SJSA1 (cell line): ENCODE results near the gene VDR. TPM values are rescaled to one million over a fixed set of nuclear protein-coding genes. Genes with fewer than 3 reads are reported as not detected.
A peak's percentile ranks its signal among the peaks of the same experiment; 100 is the strongest.

ENCODE experiments used
- DNase-seq, 2 experiments: peaks; one replicate each; pipeline ENCODE4 v3.0.0-alpha.2; 2015 to 2020; ENCODE audit warnings: low spot score in 2 of 2, low read depth in 1 of 2
- H3K27ac ChIP-seq: fragments of 250-450 bp; sonication (Bioruptor Pico); 2 replicates; pipeline ENCODE4 v1.5.1; 2020; ENCODE audit warnings: mild to moderate bottlenecking, moderate library complexity
- H3K27me3 ChIP-seq: fragments of 250-450 bp; sonication (Bioruptor Pico); replicated peaks from 2 replicates; pipeline ENCODE4 v1.5.1; 2020; ENCODE audit warnings: mild to moderate bottlenecking, moderate library complexity
- H3K36me3 ChIP-seq: fragments of 250-450 bp; sonication (Bioruptor Pico); 2 replicates; pipeline ENCODE4 v1.5.1; 2020; ENCODE audit warnings: mild to moderate bottlenecking
- H3K4me1 ChIP-seq: fragments of 250-450 bp; sonication (Bioruptor Pico); replicated peaks from 2 replicates; pipeline ENCODE4 v1.6.1; 2021; ENCODE audit warnings: mild to moderate bottlenecking
- H3K4me3 ChIP-seq: fragments of 250-450 bp; sonication (Bioruptor Pico); 2 replicates; pipeline ENCODE4 v1.5.1; 2020; ENCODE audit warnings: mild to moderate bottlenecking
- H3K9me3 ChIP-seq: fragments of 250-450 bp; sonication (Bioruptor Pico); replicated peaks from 2 replicates; pipeline ENCODE4 v1.5.1; 2020; ENCODE audit warnings: mild to moderate bottlenecking
- total RNA-seq: library from RNA; depleted of rRNA; stranded (reverse); fragments of >200 nt; shearing (Covaris generic); gene quantifications from 2 replicates; pipeline ENCODE4 v1.2.3, GENCODE V29; 2014

Gene VDR
- total RNA-seq, 1 experiment from 2014 or later = 1.4 TPM

DNA sequence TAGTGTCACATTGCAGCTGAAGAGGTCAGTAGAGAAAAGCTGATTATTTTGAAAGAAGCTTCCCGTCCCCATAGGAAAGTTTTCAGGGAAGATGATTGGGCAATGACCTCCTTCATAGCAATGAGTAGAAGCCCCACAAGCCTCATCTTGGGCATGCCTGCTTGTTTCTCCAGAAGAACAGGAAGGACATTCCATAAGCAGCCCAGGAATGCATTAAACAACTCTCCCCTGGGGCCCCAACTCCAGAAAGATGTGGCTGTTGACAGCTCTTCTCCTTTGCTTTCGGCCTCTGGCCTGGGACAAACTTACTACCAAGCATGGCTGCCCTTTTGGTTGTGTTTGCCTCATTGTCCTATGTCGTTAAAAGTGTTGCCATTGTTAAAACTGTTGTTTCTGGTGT is 5.7 kb upstream of the VDR start:
- DNase-seq = no peak
- no peaks in the 10 kb centered on the region; the same call in 1 of the 2 replicates for H3K9me3 ChIP-seq
- H3K27me3 ChIP-seq = peaks cover 19% of the 10 kb centered on the region
- H3K4me3 ChIP-seq = no peak overlapping the region
- no peaks in the 10 kb centered on the region for H3K36me3 ChIP-seq
- no peaks in the 10 kb centered on the region; the same call in 1 of the 2 replicates for H3K4me1 ChIP-seq
- no peak overlapping the region for H3K27ac ChIP-seq

DNA sequence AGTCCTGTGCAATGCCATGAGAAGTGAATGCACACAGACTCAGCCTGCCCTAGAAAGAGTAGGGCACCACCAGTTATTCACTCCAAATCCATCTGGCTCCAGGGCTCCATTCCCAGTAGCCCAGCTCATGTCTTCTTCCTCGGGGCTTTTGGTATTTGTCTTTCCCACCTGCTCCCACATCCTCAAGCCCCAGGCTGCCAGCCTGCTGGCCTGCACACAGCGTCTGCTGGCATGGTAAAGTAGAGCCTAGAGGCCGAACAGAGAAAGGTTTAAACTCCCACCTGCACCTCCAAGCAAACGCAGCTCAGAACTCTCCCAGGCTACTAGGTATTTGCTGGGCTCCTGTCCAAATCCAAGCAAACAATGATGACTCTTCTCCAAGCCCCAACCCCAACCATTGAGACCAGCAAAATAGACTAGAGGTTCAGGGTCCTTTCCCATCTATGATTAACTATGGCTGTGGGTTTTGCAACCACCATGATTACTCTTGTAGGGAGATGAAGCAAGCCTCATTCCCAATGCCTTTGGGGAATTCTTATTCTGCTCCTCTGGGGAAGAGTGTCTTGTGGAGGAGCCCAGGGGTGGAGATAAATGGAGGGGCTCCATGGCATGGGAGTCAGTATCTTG is 5.2 kb upstream of the VDR start:
- H3K4me1 ChIP-seq = peaks cover 4% of the 10 kb centered on the region
- H3K36me3 ChIP-seq = no peaks in the 10 kb centered on the region
- no peak overlapping the region for H3K4me3 ChIP-seq
- peaks cover 19% of the 10 kb centered on the region for H3K27me3 ChIP-seq
- no peak overlapping the region for H3K27ac ChIP-seq
- no peaks in the 10 kb centered on the region; the same call in 1 of the 2 replicates for H3K9me3 ChIP-seq
- DNase-seq = no peak

GRCh38 chr12:47908738-47909137 is 3.9 kb upstream of the VDR start:
- H3K4me3 ChIP-seq = no peak overlapping the region
- H3K9me3 ChIP-seq = no peaks in the 10 kb centered on the region; the same call in 1 of the 2 replicates
- H3K36me3 ChIP-seq = no peaks in the 10 kb centered on the region
- peaks cover 19% of the 10 kb centered on the region for H3K27me3 ChIP-seq
- no peak for DNase-seq
- peaks cover 12% of the 10 kb centered on the region for H3K4me1 ChIP-seq
- no peak overlapping the region for H3K27ac ChIP-seq

DNA sequence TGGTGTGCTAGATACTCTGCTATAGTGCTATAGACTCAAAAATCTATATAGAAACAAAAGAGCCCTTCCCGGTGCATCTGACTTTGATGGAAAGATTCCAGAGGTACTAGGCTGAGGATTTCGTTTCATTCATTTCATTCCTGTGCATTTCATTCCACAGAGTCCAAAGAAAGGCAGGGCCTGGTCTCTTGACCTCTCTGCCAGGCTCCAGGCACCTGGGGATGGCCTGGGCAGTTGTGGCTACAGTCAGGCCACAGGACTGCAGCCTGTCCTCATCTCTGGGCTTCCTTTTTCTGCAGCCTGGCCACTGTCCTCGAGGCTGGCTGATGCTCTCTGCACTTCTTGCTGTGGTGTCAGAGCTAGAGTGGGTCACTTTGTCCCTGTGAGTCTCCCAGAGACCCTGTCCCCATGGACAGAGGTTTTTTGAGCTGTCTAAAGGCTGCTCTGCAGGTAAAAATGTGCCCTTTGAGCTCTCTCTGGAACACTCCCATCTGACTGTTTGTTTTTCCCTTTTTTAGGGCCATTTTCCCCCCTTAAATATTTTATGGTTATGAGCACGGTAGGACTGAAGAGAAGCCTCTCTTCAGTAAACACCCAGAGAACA is 3.2 kb upstream of the VDR start:
- Histone ChIP-seq H3K4me3 (no peak overlapping the region), H3K4me1 (peaks cover 20% of the 10 kb centered on the region), H3K27ac (no peak overlapping the region), H3K36me3 (no peaks in the 10 kb centered on the region), H3K27me3 (peaks cover 18% of the 10 kb centered on the region), H3K9me3 (no peaks in the 10 kb centered on the region; the same call in 1 of the 2 replicates)
- DNase-seq = no peak

DNA sequence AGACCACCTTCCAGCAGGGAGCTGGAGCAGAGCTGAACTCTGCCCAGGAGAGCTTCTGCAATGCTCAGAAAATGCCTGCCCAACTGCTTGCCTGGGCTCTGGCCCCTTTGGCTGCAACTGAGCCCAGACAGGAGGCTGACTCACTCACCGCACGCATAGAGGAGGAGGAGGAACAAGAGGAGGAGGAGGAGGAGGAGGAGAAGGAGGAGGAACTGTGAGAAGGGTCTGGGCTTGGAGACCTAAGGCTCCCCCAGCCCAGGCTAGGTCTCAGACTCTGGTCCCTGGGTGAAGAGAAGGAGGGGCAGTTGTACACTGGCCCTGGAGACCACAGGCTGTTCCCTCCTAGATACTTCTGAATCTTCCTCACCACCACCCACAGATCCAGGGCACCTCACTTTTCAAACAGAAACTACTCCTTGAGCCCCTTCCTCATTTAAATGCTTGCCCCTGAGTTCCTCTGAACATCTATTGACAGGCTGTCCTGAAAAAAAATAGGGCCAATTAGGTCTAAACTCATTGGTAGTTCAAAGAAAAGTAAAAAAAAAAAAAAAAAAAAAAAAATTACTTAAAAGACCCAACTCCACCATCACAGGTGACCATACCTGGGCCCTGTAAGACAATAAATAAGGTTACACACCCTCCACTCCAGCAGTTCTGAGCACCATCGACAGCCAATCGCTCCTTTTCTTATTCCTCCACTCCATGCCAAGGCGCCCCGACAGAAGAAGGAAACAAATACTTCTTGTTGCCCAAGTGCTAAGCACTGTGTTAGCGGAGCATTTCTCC is 674 bp downstream of the VDR start:
- Histone ChIP-seq H3K27ac (no peak overlapping the region), H3K36me3 (no peaks in the 10 kb centered on the region), H3K27me3 (peaks cover 13% of the 10 kb centered on the region), H3K9me3 (no peaks in the 10 kb centered on the region), H3K4me1 (peaks cover 24% of the 10 kb centered on the region), H3K4me3 (peak overlapping the region; percentile 41)
- peak; percentile 69 to 80 for DNase-seq

DNA sequence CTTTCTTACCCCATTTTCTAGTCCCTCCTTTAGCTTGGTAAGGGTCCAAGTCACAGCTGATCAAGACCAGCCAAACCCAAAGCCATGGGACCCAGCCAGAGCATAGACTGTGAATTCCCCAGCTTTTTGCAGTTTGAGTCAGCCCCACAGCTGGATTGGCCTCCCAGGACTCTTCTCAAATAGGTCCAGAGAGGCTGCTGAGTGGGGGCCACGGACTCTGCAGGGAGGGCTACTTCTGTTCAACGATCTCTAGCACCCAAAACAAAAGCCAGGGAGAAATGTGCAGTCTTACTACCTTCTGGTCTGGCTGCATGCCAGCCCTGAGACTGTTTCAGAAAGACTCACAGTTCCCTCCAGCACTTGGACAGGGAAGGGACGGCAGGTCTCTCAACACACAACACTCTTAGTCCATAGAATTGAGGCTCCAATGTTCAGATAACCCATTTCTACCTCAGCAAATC is 1.6 kb downstream of the VDR start:
- no peaks in the 10 kb centered on the region for H3K9me3 ChIP-seq
- peaks cover 13% of the 10 kb centered on the region for H3K27me3 ChIP-seq
- no peak overlapping the region for H3K4me3 ChIP-seq
- DNase-seq = peak in 1 of 2 experiments; percentile 23
- H3K27ac ChIP-seq = no peak overlapping the region
- no peaks in the 10 kb centered on the region for H3K36me3 ChIP-seq
- peaks cover 24% of the 10 kb centered on the region for H3K4me1 ChIP-seq

- H3K4me3 ChIP-seq = no peak overlapping the region
- no peak for DNase-seq
- H3K4me1 ChIP-seq = peaks cover 24% of the 10 kb centered on the region
- no peaks in the 10 kb centered on the region for H3K9me3 ChIP-seq
- no peaks in the 10 kb centered on the region for H3K36me3 ChIP-seq
- peaks cover 13% of the 10 kb centered on the region for H3K27me3 ChIP-seq
- no peak overlapping the region for H3K27ac ChIP-seq
Observed at GRCh38 chr12:47902131-47902639, 2.6 kb downstream of the VDR start.

GRCh38 chr12:47901718-47902093 is 3.1 kb downstream of the VDR start:
- Histone ChIP-seq H3K27me3 (peaks cover 13% of the 10 kb centered on the region), H3K36me3 (no peaks in the 10 kb centered on the region), H3K4me3 (no peak overlapping the region), H3K4me1 (peaks cover 24% of the 10 kb centered on the region), H3K9me3 (no peaks in the 10 kb centered on the region), H3K27ac (no peak overlapping the region)
- DNase-seq = no peak

DNA sequence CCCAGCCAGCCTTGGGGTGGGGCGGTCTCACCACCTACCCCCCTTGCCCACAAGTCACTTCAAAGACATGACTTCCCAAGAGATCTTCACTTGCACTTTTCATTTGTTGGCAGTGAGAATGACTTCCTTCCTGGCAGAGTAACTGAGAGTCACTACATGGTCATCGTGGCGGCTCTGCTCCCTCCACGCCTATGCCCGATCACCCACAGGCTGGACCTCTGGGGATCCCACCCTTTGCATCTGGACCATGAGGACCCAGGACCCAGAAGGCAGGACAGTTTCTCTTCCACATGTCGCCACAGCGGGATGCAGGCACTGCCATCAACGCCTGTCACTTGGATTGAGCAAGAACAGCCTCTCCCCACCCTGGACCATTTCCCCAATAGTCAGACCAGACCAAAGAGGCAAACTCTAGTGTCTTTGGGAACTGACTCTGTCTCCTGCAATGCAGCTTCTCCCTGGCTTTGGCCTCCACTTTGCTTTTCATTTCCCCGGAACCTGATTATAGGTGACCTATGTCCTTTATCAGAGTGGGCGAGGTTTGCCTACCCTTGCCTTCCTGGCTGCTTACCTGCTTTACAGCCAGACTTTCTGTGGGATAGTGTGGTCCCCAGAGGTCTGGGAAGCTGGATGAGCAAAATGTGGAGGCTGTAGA is 3.6 kb downstream of the VDR start:
- Histone ChIP-seq H3K4me3 (no peak overlapping the region), H3K4me1 (peaks cover 24% of the 10 kb centered on the region)
- DNase-seq = peak in 1 of 2 experiments; percentile 14

GRCh38 chr12:47900131-47901062 is 4.4 kb downstream of the VDR start:
- no peak overlapping the region for H3K4me3 ChIP-seq
- no peaks in the 10 kb centered on the region for H3K9me3 ChIP-seq
- no peaks in the 10 kb centered on the region for H3K36me3 ChIP-seq
- H3K27ac ChIP-seq = no peak overlapping the region
- H3K4me1 ChIP-seq = peaks cover 24% of the 10 kb centered on the region
- no peaks in the 10 kb centered on the region; the same call in 1 of the 2 replicates for H3K27me3 ChIP-seq
- DNase-seq = no peak

More for the DNA sequence above, 3.6 kb downstream of the VDR start:
- peaks cover 8% of the 10 kb centered on the region for H3K27me3 ChIP-seq
- no peak overlapping the region for H3K27ac ChIP-seq
- no peaks in the 10 kb centered on the region for H3K9me3 ChIP-seq
- H3K36me3 ChIP-seq = no peaks in the 10 kb centered on the region

GRCh38 chr12:47899466-47899865 is 5.3 kb downstream of the VDR start:
- H3K4me1 ChIP-seq = peaks cover 17% of the 10 kb centered on the region
- no peaks in the 10 kb centered on the region for H3K27me3 ChIP-seq
- no peak overlapping the region for H3K4me3 ChIP-seq
- no peaks in the 10 kb centered on the region for H3K36me3 ChIP-seq
- DNase-seq = no peak
- no peak overlapping the region for H3K27ac ChIP-seq
- no peaks in the 10 kb centered on the region for H3K9me3 ChIP-seq

GRCh38 chr12:47896633-47897032 is 8.2 kb downstream of the VDR start:
- no peak for DNase-seq
- no peaks in the 10 kb centered on the region for H3K9me3 ChIP-seq
- no peak overlapping the region for H3K27ac ChIP-seq
- no peak overlapping the region for H3K4me3 ChIP-seq
- no peaks in the 10 kb centered on the region for H3K4me1 ChIP-seq
- H3K36me3 ChIP-seq = no peaks in the 10 kb centered on the region
- H3K27me3 ChIP-seq = no peaks in the 10 kb centered on the region

DNA sequence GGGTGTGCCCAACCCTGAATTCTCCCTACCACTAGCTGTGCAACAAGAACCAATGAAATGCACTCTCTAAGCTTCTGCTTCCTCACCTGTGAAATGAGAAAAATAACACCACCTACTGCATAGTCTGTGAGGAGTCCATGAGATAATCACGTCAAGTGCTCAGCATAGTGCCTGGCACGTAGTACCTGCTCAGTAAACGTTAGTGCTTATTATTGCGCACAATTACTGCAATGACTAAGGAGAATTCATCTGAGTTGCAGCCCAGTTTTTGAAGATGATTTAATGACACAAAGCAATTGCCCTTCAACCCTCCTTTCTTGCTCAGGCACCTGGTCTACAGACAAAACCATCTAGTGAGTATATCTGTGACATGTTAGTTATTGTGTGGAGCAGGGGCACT is 8.8 kb downstream of the VDR start:
- H3K9me3 ChIP-seq = no peaks in the 10 kb centered on the region
- no peaks in the 10 kb centered on the region for H3K27me3 ChIP-seq
- H3K4me1 ChIP-seq = no peaks in the 10 kb centered on the region
- H3K36me3 ChIP-seq = no peaks in the 10 kb centered on the region
- H3K4me3 ChIP-seq = no peak overlapping the region
- no peak for DNase-seq
- H3K27ac ChIP-seq = no peak overlapping the region
